Stimulated activated CD4-positive, alpha-beta T cell treated with anti-CD3 and anti-CD28 coated beads, TNF-alpha, amount 100 ng/mL, for 48 hours (primary cell): ENCODE results near the gene HECTD1.
A peak's percentile ranks its signal among the peaks of the same experiment; 100 is the strongest.
"Not testable (repeated sequence)": the region's sequence is repeated elsewhere in the genome, so short reads cannot be mapped to it uniquely, and the experiment has no call there.

Source experiments
- DNase-seq, 3 donors: peaks; one replicate each; pipeline ENCODE4 v3.0.0-alpha.2; 2020; ENCODE audit warnings: low read depth in 3 of 3

Gene HECTD1

GRCh38 chr14:31228533-31228932 lies 20.9 kb upstream of the HECTD1 start:
- no peak for DNase-seq

GRCh38 chr14:31224808-31225207 lies 17.2 kb upstream of the HECTD1 start:
- no peak for DNase-seq

- no peak for DNase-seq
Observed at GRCh38 chr14:31223331-31223730, 15.7 kb upstream of the HECTD1 start.

- no peak for DNase-seq
Observed at GRCh38 chr14:31222834-31223233, 15.2 kb upstream of the HECTD1 start.

GRCh38 chr14:31221266-31221665 lies 13.7 kb upstream of the HECTD1 start:
- DNase-seq = no peak

- no peak for DNase-seq
Observed at GRCh38 chr14:31219169-31219568, 11.6 kb upstream of the HECTD1 start.

GRCh38 chr14:31216359-31216758 lies 8.8 kb upstream of the HECTD1 start:
- DNase-seq = no peak

- DNase-seq = no peak
Observed at GRCh38 chr14:31212893-31213292, 5.3 kb upstream of the HECTD1 start.

- no peak for DNase-seq
Observed at GRCh38 chr14:31209605-31210004, 2.0 kb upstream of the HECTD1 start.

GRCh38 chr14:31208546-31209424 lies 1.2 kb upstream of the HECTD1 start:
- DNase-seq = peak in 2 of 3 donors; percentile 15 to 27

GRCh38 chr14:31207287-31207754 lies 272 bp downstream of the HECTD1 start:
- DNase-seq = no peak

- DNase-seq = peak; percentile 14 to 52 (median 37)
Observed at GRCh38 chr14:31206536-31207286, 882 bp downstream of the HECTD1 start.

GRCh38 chr14:31205681-31206535 lies 1.7 kb downstream of the HECTD1 start:
- no peak for DNase-seq

GRCh38 chr14:31204593-31205534 lies 2.7 kb downstream of the HECTD1 start:
- no peak for DNase-seq

- DNase-seq = not testable (repeated sequence)
Observed at GRCh38 chr14:31203899-31204592, 3.5 kb downstream of the HECTD1 start.

- no peak for DNase-seq
Observed at GRCh38 chr14:31203414-31203742, 4.2 kb downstream of the HECTD1 start.

- no peak for DNase-seq
Observed at GRCh38 chr14:31201111-31201510, 6.5 kb downstream of the HECTD1 start.

GRCh38 chr14:31200702-31200990 lies 6.9 kb downstream of the HECTD1 start:
- no peak for DNase-seq

GRCh38 chr14:31197671-31198070 lies 9.9 kb downstream of the HECTD1 start:
- DNase-seq = no peak

GRCh38 chr14:31196839-31197492 lies 10.6 kb downstream of the HECTD1 start:
- DNase-seq = no peak
